DOHH2 (cell line): ENCODE data around the gene SPACA7.

ENCODE experiments used
- EZH2phosphoT487 ChIP-seq: fragments of 200-600 bp; sonication (generic); IDR thresholded peaks from 2 replicates; pipeline ENCODE4 v1.6.1; 2017; ENCODE audit warnings: borderline replicate concordance, mild to moderate bottlenecking, antibody characterized with exemption, low read length, moderate library complexity, mixed read lengths
- TF ChIP-seq, protein P1 (sequence below): fragments of 200-600 bp; sonication (generic); IDR thresholded peaks from one replicate; pipeline ENCODE4 v1.5.1; 2014; ENCODE audit warnings: antibody characterized with exemption, mild to moderate bottlenecking, low read depth, low read length; ENCODE audit not compliant: poor library complexity, severe bottlenecking

DNA sequence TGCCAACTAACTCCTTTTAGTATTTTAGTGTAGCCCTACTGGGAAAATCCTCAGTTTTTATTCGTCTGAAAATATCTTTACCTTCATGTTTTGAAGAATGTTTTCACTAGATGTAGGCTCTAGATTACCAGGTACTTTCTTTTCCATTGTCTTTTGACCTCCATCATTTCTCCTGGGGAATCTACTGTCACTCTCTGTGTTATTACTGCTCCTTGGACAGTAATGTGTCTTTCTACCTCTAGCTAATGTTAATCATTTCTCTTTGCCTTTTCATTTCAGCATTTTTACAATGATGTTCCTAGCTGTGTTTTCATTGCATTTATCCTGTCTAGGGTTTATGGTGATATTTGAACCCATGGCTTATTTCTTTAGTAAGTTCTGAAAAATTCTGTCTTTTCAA lies 61.9 kb downstream of the SPACA7 start:
- TF ChIP-seq EZH2phosphoT487, result no peak
- TF ChIP-seq, protein P1, sequence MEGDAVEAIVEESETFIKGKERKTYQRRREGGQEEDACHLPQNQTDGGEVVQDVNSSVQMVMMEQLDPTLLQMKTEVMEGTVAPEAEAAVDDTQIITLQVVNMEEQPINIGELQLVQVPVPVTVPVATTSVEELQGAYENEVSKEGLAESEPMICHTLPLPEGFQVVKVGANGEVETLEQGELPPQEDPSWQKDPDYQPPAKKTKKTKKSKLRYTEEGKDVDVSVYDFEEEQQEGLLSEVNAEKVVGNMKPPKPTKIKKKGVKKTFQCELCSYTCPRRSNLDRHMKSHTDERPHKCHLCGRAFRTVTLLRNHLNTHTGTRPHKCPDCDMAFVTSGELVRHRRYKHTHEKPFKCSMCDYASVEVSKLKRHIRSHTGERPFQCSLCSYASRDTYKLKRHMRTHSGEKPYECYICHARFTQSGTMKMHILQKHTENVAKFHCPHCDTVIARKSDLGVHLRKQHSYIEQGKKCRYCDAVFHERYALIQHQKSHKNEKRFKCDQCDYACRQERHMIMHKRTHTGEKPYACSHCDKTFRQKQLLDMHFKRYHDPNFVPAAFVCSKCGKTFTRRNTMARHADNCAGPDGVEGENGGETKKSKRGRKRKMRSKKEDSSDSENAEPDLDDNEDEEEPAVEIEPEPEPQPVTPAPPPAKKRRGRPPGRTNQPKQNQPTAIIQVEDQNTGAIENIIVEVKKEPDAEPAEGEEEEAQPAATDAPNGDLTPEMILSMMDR, result no peak
